Central memory CD4-positive, alpha-beta T cell (primary cell): ENCODE measurements around the gene IL3RA.
"Not testable (repeated sequence)": the region's sequence is repeated elsewhere in the genome, so short reads cannot be mapped to it uniquely, and the experiment has no call there.

ENCODE experiments used
- DNase-seq: peaks from one replicate; pipeline ENCODE4 v3.0.0; 2022

IL3RA gene

DNA sequence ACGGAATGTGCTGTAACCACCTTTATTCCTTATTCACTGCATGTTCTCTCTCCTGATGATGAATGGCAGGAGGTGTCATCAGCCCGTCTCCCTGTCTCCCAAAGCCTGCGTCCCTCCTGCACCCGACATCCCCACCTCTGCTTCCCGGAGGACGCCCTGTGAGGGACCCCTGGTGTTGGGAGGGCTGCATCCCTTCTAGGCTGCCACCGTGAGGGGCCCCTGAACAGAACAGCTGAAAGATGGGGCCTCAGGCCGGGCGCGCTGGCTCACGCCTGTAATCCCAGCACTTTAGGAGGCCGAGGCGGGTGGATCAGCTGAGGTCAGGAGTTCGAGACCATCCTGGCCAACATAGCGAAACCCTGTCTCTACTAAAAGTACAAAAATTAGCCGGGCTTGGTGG is 89.7 kb downstream of the IL3RA start:
- DNase-seq: not testable (repeated sequence)

DNA sequence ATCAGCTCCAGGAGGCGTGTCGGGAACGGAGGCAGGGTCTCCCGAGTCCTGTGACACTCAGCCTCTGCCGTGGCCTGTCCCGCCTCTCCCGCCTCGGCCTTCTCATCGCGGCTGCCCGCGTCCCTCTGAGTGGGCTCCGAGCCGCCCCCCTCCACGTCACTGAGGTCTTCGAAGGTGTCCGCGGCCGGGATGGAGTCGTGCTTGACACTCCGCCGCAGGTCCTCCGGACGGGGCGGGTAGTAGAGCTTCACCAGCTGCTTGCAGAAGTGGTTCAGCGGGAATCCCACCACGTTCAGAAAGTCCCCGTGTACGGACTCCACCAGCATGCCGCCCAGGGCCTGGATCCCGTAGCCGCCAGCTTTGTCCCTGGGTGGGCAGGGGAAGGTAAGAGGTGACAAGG is 91.2 kb downstream of the IL3RA start:
- DNase-seq: no peak

DNA sequence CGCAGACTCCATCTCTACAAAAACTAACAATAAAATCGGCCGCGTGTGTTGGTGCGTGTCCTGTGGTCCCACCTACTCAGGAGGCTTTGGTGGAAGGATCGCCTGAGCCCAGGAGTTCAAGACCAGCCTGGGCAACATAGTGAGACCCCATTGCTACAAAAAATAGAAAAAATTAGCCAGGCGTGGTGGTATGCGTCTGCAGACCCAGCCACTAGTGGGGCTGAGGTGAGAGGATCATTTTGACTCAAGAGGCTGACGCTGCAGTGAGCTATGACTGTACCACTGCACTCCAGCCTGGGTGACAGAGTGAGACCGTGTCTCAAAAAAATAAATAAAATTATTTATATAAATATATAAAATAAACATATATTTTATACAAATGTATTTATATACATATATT is 93.9 kb downstream of the IL3RA start:
- no peak for DNase-seq
